Astrocyte (in vitro differentiated cells and primary cell): Measurements from ENCODE around the gene TRIM3.

Source experiments
- CTCF ChIP-seq: IDR thresholded peaks from 2 replicates; pipeline ENCODE4 v1.5.1; 2011; ENCODE audit warnings: low read depth, mild to moderate bottlenecking, inconsistent platforms, low read length, moderate library complexity; ENCODE audit not compliant: insufficient read depth
- EZH2 ChIP-seq: IDR thresholded peaks from 2 replicates; pipeline ENCODE4 v1.6.1; 2012; ENCODE audit warnings: mild to moderate bottlenecking, low read length, inconsistent platforms; ENCODE audit not compliant: insufficient read depth

GRCh38 chr11:6475936-6476335, 2.2 kb upstream of the TRIM3 start:
- TF ChIP-seq CTCF (no peak), EZH2 (no peak)
